Measurements from ENCODE around the gene SEMA3G. TPM values are rescaled to one million over a fixed set of nuclear protein-coding genes. Genes with fewer than 3 reads are reported as not detected.

Gene SEMA3G
- polyA plus RNA-seq, 1 donor: 19.1 TPM

DNA sequence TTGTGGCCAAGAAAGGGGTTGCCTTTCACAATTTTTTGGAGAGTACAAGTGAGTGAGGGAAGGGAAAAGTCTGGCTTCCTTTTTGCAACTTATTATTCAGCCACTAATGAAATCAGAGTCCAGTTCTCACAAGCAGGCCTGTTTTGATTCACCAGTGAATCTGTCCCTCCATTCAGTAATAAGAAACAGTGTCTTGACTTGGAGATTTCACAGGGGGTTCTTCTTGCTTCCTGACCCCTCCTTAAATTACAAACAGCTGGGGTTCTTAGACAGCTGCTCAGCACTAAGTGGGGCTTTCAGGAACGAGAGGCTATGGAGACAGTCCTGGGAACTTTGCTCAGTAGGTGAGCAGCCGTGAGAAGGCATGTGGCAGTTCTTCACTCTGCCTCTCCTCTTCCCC, 24.5 kb downstream of the SEMA3G start:
- no peak for DNase-seq

DNA sequence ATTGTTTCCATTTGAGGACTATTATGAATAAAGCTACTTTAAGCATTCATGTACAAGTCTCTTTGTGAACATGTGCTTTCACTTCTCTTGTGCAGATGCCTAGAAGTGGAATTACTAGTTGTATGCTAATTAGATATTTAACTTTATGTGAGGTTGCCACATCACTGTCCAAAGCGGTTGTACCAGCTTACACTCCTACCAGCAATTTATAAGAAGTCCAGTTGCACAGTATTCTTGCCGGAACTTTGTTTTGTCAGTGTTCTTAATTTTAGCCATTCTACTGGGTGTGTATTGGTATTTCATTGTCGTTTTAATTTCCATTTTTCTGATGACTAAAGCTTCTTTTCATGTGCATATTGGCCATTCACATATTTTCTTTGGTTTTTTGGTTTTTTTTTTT, 29.1 kb downstream of the SEMA3G start:
- DNase-seq: no peak

DNA sequence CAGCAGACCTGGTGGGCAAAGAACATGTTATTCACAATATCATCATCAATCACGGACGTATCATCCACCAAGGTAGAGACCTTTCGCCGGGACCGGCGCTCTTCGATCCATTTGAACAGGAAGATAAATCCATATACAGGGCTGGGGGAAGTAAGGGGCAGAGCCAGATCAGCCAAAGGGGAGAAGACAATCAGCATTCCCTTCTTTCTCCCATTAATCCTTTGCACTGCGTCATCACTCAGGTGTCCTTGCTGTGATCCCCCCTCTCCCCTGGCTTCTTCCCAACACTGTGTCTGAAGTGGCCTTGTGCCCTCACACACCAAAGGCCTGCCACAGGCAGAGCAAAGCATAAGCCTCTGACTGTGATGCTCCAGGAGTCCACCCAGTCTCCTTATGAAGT, 36.4 kb downstream of the SEMA3G start:
- DNase-seq: no peak

DNA sequence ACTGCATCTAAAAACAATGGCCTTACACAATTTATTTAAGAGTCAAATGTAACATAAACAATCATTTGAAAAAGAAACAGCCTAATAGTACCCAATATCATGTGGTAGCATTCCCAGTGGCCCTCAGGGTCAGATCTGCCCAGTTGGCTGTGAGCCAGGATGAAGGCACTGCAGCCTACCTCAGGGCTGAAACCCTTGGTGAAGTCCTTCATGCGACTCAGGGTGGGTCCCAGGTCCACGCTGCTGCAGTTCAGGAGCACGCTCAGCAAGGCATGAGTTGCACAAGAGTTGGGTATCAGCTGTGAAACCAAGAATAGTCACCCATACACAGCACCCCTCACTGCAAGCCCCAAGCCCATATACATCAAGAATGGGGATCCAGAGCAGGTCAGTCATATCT, 37.1 kb downstream of the SEMA3G start:
- no peak for DNase-seq

DNA sequence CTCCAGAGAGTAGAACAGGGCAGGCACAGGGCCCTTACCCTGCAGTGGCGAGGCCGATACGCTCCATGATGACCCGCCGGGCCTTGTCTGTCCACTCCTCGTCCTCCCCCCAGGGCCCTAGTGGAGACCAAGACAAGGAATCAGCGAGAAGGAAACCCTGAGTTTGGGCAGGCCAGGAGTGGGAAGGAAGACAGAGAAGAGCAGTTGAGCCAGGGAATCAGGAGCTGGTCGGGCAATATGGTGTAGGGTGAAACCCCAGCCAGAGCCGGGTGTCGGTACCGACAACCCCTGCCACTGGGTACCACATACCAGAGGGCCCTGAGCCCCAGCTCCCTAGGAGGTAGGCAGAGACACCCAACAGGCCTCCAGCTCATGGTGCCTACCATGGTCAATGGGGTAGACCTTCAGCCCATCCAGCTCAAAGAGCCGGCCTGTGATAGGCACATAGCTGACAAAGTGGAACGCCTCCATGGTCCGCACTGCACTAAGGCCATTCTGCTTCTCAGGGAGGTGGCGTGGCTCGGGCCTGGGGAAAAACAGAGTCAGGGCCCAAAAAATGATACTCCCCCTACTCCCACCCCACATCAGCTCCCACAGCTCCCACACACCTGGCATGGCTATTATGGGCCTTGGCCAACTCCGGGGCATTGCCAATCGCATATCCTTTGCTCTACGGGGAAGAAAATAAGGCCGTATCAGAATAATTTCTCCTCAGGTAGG, 38.0 kb downstream of the SEMA3G start:
- no peak for DNase-seq

DNA sequence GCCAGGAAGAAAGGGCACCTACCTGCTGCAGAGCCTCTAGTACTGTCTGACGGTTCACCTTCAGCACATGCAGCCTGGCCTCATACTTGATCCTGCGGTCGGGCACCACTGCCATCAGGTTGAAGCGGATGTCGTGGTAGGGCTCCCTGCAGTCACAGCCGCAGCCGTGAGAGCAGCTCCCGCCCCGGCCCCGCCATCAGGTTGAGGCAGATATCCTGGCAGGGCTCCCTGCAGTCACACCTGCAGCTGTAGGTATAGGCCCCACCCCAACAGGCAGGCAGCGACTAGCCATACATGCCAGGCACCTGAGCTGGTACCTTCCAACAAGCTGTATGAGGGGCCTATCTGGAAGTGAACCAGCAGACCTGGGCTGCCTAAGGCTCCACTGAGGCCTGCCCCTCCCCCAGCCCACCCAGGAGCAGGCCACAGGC, 38.7 kb downstream of the SEMA3G start:
- no peak for DNase-seq

DNA sequence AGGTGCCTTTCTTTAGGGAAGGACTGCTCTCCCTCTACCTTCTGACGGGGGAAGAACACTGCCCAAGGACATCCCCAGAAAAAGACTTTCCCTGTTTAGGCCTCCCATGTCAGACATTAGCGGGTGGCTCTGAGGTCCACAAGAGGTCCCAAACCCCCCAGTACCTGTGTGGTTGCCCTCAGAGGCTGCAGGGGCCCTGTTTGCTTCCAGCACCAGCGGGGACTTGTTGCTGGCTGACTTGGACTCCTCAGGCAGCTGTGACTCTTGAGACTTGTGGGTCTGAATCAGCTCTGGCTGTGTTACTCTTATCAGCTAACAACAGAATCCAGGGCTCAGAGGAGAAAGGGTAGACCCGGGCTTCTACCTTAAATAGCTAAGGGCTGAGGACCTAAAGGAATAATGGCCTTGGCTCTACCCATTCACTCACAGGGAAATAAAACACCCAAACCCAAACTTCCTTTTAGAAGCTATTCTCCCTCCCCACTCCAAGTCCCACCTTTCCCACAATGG, 39.2 kb downstream of the SEMA3G start:
- DNase-seq: no peak

DNA sequence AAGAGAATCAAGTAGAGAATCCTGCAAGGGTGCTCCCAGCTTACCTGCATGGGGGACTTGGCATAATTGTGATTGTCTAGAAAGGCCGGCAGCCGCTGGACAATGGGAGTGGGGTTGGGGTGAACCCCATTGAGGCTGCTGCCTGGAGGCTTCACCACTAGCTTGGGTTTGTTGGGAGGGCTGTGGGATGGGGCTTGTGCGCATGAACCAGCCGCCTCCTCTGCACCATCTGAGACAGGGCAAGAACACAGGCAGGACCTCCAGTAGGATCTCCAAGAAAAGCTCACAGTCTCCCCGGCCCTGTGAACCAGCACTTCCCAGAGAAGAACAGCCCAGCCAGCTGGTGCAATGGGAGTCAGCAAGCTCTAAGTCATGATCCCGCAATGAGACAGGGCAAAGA, 39.8 kb downstream of the SEMA3G start:
- DNase-seq: no peak

DNA sequence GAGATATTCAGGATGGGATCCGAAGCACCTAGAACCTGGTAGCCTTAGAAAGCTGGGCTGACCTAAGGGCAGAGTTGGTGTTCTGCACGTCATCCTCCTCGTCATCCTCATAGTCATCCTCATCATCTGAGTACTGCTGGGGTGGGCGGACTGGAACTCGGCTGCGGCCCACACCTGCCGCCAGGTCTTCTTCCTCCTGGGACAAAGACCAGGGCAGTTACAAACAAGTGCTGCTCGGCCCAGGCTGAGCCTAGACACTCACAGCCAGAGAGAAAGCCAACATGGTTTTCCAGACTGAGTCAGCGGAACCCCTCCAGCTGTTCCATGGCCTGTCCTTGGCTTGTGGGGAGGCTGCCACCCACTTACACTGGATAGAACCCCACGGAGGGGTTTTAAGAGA, 40.5 kb downstream of the SEMA3G start:
- DNase-seq: no peak

DNA sequence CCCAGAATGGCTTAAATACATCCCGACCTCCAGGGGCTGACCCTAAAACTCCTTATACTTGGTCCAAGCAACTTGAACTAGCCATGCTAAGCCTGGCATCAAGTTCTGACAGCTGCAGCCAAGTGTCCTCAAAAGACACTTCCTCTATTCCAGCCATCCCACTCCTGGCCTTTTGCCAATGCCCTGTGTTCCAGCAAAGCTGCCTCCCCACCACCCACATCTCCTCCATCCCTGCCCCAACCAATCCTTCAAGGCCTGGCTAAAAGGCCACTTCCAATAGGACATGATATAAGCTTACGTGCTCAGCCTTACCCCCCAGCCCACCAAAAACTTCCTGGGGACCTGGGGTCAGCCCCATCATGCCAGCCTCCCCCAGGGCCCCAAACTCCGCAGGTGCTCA, 40.9 kb downstream of the SEMA3G start:
- DNase-seq: no peak

DNA sequence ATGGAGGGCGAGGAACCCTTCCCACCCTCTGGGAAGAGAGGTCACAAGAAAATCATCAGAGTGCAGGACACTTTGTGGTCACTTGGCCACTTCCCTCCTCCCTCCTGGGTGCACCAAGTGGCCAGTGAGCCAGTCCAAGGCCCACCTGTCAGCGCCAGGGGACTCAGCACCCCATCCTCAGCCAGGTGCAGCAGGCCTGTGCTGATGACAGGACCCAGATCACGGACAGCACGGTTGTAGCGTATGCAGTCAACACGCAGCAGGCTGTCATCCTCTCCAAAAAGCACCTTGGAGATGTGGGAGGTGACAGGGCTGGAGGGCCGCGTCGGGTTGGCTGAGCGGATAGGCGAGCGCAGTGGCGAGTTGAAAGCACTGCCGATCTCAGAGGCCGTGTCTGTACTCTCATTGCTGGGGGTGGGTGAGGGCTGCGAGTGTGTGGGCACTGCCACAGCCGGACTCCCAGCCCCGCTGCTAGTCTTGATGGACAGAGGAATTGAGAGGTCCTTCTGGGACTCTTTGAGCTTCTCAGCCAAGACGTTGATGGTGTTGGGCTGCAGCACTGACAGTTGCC, 41.5 kb downstream of the SEMA3G start:
- DNase-seq: no peak

DNA sequence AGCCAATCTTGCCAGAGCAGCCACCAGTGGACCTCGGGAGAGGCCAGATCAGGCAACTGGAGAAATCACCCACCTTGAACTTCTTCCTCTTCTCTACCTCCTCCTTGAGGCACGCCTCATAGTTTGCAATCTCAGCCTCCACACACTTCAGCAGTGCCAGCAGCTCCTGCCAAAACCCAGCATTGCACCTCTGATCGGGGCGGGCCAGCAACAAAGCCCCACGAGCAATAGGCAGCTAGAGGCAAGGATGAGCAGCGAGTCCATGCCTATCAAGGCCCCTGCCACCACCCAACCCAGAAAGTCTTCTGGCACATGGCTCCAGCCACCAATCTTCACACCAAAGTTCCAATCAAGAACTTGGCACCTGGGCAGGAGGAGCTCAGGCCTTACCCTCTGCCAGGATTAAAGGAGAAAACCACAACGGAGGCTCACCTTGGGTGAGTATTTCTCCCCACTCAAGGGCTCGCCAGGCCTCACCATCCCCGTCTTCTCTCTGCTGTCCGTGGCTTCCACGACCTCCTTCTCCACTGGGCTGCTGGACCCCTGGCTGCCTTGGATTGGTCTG, 42.1 kb downstream of the SEMA3G start:
- no peak for DNase-seq

DNA sequence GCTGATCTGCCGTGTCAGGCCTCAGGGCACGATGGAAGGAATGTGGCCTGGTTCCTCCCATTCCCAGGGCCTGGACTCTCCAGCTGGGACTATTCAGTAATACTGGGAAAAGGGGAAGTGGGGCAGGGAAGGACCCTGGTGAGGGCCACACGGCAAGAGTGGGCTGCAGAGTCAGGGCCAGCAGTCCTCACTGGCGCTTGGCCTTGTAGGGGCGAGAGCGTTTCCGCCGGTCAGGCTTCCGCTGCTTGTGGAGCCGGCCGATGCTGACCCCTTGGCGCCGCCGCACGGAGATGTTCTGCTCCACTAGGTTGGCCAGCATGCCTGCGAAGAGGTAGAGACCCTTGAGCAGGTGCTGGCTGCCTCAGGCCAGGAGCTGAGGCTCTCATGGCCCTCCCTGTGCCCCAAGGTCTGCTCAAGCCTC, 42.8 kb downstream of the SEMA3G start:
- DNase-seq: no peak

DNA sequence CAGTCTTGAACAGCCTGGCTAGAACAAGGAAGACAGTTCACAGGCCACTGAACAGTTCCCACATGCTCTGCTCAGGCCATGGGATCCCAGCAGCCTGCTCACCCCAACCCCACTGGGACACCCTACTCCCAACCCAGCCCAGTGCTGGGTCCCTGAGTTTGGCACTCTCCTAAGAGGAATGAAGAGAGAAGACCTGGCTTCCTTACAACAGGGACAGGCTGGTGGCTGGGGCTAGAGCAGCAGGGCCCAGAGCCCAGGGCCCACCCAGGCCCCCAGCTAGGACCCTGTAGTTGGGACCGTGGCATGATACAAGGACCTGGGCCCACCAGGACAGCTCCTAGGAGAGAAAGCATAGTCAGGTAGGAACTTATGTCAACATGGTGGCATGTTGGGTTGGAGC, 43.4 kb downstream of the SEMA3G start:
- no peak for DNase-seq

DNA sequence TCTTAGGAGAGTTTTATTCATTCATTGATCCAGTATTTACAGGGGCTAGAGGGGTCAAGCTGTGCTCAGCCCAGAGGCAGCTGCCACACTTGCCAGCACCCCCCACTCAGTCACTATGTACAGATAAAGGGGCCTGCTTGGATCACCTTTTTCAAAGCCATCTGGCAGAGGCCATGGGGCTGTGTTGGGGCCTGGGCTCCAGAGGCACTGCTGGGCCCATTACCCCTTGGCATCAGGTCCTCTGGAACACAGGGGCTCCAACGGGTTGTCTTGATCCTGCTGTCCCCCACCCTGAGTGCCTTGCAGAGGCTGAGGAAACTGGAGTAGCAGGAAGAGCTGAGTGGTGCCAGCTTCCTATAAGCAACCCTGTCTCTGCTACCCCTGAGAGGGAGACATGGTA, 43.9 kb downstream of the SEMA3G start:
- no peak for DNase-seq

DNA sequence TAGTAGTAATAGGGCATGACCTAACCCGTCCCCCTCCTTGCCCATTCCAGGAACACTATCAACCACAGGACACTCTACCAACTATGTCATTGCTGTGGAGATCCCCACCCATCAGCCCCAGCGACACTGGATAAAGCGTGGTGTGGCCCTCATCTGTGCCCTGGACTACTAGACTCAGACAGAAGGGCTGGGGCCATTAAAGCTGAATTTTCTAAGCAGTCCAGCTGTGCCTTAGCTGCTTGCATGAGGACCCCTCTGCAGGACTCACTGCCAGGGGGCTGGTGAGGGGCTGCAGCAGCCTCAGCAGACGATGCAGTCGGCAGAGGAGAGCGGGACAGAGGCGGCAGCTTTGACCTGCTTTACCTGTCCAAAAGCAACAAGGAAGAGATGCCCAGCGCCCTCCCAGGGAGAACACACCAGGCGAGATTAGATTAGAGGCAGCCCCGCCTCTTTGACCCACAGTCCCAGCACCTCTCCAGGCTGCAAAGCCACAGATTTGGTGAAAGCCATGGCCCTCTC, 44.6 kb downstream of the SEMA3G start:
- no peak for DNase-seq

DNA sequence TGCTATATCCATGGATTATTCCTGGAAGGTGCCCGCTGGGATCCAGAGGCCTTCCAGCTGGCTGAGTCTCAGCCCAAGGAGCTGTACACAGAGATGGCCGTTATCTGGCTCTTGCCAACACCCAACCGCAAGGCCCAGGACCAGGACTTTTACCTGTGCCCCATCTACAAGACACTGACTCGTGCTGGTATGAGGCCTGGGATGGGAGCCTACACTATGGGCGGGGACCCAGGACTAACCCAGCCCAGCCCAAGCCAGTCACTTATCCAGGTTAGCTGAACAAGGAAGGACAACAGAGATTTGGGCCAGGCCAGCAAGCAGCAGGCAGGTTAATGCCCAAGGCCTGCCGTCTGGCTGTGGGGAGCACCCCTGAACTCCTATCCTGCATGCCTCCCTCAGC, 45.3 kb downstream of the SEMA3G start:
- DNase-seq: no peak

DNA sequence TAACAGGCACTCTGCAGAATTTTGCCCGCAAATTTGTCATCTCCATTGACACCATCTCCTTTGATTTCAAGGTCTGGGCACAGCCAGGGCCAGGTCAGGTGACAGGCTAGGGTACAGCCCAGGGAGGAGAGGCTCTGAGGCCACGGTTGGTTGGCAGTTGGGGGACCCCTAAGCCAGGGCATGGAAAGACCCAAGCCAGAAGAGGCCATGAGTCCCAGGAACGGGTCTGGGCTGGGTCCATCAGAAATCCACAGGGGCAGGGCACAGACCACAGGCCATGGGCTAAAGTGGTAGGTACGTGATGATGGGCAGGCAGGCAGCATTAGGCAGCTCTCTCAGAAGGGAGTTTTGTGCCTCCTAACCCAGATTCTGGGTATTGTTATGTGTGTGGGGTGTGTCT, 45.8 kb downstream of the SEMA3G start:
- DNase-seq: no peak

DNA sequence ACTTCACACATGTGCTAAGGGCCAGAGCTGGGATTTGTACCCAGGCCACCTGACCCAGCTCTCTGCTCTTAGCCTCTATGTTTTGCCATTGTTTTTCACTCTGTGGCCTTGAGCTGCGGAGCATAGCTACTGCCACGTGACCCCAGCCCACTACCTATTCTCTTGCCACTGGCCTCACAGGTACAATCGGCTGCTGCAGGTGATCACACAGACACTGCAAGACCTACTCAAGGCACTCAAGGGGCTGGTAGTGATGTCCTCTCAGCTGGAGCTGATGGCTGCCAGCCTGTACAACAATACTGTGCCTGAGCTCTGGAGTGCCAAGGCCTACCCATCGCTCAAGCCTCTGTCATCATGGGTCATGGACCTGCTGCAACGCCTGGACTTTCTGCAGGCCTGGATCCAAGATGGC, 46.2 kb downstream of the SEMA3G start:
- DNase-seq: no peak

DNA sequence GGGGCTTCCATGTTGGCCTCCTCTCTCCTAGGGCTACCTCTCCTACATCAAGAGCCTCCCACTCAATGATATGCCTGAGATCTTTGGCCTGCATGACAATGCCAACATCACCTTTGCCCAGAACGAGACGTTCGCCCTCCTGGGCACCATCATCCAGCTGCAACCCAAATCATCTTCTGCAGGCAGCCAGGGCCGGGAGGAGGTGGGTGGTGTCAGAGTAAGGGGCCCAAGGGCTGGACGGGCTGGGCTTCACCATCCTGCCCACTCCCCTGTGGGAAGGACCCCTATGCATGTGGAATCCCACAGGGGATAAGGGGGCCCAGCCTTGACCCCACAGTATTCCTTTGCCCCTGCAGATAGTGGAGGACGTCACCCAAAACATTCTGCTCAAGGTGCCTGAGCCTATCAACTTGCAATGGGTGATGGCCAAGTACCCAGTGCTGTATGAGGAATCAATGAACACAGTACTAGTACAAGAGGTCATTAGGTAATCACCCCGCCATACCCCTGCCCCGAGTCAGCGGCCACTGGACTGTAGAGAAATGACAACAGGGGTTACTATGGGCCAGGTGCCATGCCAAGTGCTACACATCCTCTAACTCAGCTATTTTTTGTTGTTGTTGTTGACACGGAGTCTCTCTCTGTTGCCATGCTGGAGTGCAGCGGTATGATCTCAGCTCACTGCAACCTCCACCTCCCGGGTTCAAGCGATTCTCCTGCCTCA, 47.1 kb downstream of the SEMA3G start:
- no peak for DNase-seq

DNA sequence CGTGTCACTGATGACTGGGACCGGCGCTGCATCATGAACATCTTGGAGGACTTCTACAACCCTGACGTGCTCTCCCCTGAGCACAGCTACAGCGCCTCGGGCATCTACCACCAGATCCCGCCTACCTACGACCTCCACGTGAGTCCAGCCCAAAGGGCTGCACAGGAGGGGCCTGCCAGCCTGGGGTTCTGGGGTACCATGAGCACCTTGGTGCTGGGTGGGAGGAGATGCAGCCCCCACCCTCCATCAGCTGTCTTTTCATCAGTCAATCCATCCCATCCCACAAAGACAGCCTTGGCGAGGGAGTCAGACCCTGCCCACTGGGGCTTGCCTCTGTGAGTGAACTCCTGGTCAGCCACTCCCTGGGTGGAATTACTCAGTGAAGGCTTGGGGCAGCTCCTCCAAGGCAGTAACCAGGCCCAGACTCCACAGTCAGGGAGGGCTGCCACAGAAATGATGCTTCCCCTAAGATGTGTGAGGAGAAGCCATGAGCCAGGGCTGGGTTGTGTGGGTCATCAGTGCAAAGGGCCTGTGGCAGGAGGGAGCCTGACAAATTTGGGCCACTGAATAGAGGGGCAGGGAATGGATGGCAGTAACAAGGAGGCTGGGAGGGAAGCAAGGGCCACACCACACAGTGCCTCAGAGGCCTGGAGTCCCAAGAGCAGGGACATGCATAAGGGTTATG, 47.9 kb downstream of the SEMA3G start:
- DNase-seq: no peak
